Cardiac muscle cell (in vitro differentiated cells and primary cell): ENCODE results near the gene CCL18. TPM values are rescaled to one million over a fixed set of nuclear protein-coding genes. Genes with fewer than 3 reads are reported as not detected.
"Not testable (repeated sequence)": the region's sequence is repeated elsewhere in the genome, so short reads cannot be mapped to it uniquely, and the experiment has no call there.

Source experiments
- DNase-seq, 2 donors: peaks; one replicate each; pipeline versions ENCODE4 v3.0.0 to v3.0.0-alpha.2; 2010 to 2017; ENCODE audit warnings: low read depth in 1 of 2, low spot score in 1 of 2
- H3K27ac ChIP-seq: fragments of 200-600 bp; sonication (generic); 2 replicates; pipeline ENCODE4 v1.5.1; 2016
- H3K27me3 ChIP-seq: fragments of 200-600 bp; sonication (generic); 2 replicates; pipeline ENCODE4 v1.6.0; 2016; ENCODE audit warnings: control low read depth
- H3K36me3 ChIP-seq: fragments of 200-600 bp; sonication (generic); 2 replicates; pipeline ENCODE4 v1.5.1; 2016; ENCODE audit warnings: control low read depth
- H3K4me1 ChIP-seq: fragments of 200-600 bp; sonication (generic); 2 replicates; pipeline ENCODE4 v1.8.1; 2017; ENCODE audit warnings: low read depth, mild to moderate bottlenecking, mixed run types
- H3K4me3 ChIP-seq: fragments of 200-600 bp; sonication (generic); 2 replicates; pipeline ENCODE4 v1.5.1; 2016; ENCODE audit warnings: mild to moderate bottlenecking
- H3K9me3 ChIP-seq: fragments of 200-600 bp; sonication (generic); 2 replicates; pipeline ENCODE4 v1.5.1; 2017; ENCODE audit warnings: low read depth, mild to moderate bottlenecking, control low read depth
- polyA plus RNA-seq: library from polyadenylated mRNA; unstranded; fragments of >200 nt; fragmentation: Nextera tagmentation; extraction: Ambion mirVana; gene quantifications from 2 replicates; pipeline ENCODE4 v1.2.1, GENCODE V29; 2016
- total RNA-seq: library from RNA; depleted of rRNA; stranded (reverse); fragments of >200 nt; gene quantifications from 2 replicates; pipeline ENCODE4 v1.2.3, GENCODE V29; 2016
- TF ChIP-seq, protein P1 (sequence below): IDR thresholded peaks from 2 replicates; pipeline ENCODE4 v1.5.1; 2012; ENCODE audit warnings: low read depth, mild to moderate bottlenecking, low read length

CCL18 gene
- not detected in 2 replicates for total RNA-seq
- polyA plus RNA-seq, result not detected in 2 replicates

DNA sequence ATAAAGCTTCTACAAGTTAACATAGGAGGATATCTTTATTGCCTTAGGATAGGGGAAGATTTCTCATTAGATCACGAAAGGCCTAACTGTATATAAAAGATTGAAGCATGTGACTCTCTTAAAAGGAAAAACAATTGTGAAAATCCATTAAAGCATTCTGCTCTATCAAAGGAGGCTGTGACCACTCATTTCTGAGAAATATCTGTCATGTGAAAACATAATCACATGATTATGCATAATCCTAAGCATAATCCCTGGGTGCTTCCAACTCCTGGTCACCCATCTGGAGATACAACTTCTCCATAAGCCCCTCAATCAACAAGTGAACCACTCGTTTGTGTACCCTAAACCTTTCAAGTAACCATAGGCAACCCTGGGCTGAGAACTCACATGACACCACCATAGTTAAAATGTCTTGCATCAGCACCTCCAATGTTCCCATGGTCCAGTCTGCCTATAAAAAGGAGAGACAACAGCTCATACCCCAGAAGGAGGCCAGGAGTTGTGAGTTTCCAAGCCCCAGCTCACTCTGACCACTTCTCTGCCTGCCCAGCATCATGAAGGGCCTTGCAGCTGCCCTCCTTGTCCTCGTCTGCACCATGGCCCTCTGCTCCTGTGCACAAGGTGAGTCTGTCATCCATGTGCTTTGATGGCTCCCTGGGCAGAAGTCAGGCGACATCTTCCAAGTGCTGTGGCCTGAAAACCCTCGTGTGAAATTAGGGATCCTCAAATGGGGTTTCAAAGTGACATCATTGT lies at the start of gene CCL18:
Gene CCL18, plus strand, starts transcription at position 487 of the 756 bp plus-strand sequence. Its CDS starts 71 bp downstream, at position 558.
- no peak for DNase-seq
- Histone ChIP-seq H3K4me3 (no peak within 1 kb of the TSS), H3K36me3 (no peaks in the 10 kb centered on the region), H3K4me1 (no peaks in the 10 kb centered on the region), H3K27ac (no peak within 1 kb of the TSS), H3K27me3 (no peaks in the 10 kb centered on the region), H3K9me3 (no peaks in the 10 kb centered on the region)
- TF ChIP-seq, protein P1, sequence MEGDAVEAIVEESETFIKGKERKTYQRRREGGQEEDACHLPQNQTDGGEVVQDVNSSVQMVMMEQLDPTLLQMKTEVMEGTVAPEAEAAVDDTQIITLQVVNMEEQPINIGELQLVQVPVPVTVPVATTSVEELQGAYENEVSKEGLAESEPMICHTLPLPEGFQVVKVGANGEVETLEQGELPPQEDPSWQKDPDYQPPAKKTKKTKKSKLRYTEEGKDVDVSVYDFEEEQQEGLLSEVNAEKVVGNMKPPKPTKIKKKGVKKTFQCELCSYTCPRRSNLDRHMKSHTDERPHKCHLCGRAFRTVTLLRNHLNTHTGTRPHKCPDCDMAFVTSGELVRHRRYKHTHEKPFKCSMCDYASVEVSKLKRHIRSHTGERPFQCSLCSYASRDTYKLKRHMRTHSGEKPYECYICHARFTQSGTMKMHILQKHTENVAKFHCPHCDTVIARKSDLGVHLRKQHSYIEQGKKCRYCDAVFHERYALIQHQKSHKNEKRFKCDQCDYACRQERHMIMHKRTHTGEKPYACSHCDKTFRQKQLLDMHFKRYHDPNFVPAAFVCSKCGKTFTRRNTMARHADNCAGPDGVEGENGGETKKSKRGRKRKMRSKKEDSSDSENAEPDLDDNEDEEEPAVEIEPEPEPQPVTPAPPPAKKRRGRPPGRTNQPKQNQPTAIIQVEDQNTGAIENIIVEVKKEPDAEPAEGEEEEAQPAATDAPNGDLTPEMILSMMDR, result no peak

GRCh38 chr17:36014946-36015345 lies 49.1 kb upstream of the CCL18 start:
- H3K9me3 ChIP-seq, result no peaks in the 10 kb centered on the region
- no peaks in the 10 kb centered on the region for H3K4me1 ChIP-seq
- H3K27me3 ChIP-seq, result no peaks in the 10 kb centered on the region
- no peaks in the 10 kb centered on the region for H3K36me3 ChIP-seq
- DNase-seq, result no peak
- TF ChIP-seq, protein P1, result no peak
- no peak overlapping the region for H3K27ac ChIP-seq
- no peak overlapping the region for H3K4me3 ChIP-seq

- H3K9me3 ChIP-seq, result not testable (repeated sequence)
Observed at GRCh38 chr17:36015895-36016294, 48.2 kb upstream of the CCL18 start.

DNA sequence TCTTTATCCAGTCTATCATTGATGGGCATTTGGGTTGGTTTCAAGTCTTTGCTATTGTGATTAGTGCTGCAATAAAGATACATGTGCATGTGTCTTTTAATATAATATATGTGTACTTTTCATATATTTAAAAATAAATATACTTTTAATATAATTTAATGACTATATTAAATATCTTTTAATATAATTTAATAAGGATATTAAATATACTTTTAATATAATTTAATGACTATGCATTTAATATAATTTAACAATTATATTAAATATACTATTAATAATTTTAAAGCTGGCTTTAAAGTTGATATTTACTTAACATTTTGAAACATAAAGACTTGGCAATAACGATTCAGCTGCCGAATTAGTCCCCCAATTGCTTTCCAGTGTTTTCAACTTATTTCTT lies 47.5 kb upstream of the CCL18 start:
- Histone ChIP-seq H3K9me3 (no peaks in the 10 kb centered on the region), H3K4me1 (no peaks in the 10 kb centered on the region), H3K27ac (no peak overlapping the region), H3K27me3 (no peaks in the 10 kb centered on the region), H3K36me3 (no peaks in the 10 kb centered on the region), H3K4me3 (no peak overlapping the region)
- TF ChIP-seq, protein P1, result no peak
- no peak for DNase-seq

More at GRCh38 chr17:36015895-36016294, 48.2 kb upstream of the CCL18 start:
- H3K27ac ChIP-seq, H3K36me3 ChIP-seq, H3K4me1 ChIP-seq, H3K4me3 ChIP-seq, DNase-seq, H3K27me3 ChIP-seq: not testable (repeated sequence)

GRCh38 chr17:36017799-36018198 lies 46.3 kb upstream of the CCL18 start, which contains the start of gene CCL23:
Gene CCL23, minus strand, starts transcription at chr17:36017972. Its CDS starts 75 bp downstream, at chr17:36017897.
- no peak for DNase-seq
- no peak within 1 kb of the TSS for H3K27ac ChIP-seq
- H3K4me1 ChIP-seq, result no peaks in the 10 kb centered on the region
- TF ChIP-seq, protein P1, result no peak
- no peaks in the 10 kb centered on the region for H3K9me3 ChIP-seq
- no peak within 1 kb of the TSS for H3K4me3 ChIP-seq
- H3K27me3 ChIP-seq, result no peaks in the 10 kb centered on the region
- H3K36me3 ChIP-seq, result no peaks in the 10 kb centered on the region

DNA sequence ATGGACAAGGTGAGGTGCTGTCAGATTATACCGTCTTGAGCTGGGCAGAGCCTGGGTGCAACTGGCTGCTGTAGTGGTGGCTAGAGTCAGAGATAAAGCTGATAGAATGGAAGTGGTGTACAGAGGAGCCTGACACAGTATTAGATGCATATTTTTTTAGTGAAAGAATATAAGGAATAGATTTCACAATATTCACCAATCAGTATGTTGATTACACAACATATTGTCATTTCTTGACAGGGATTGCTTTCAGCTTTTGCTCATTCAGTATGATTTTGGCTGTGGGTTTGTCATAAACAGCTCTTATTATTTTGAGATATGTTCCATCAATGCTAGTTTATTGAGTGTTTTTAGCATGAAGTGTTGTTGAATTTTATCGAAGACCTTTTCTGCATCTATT lies 44.6 kb upstream of the CCL18 start:
- TF ChIP-seq, protein P1, result no peak

More for the DNA sequence above, 44.6 kb upstream of the CCL18 start:
- Histone ChIP-seq H3K9me3 (no peaks in the 10 kb centered on the region), H3K4me1 (no peaks in the 10 kb centered on the region), H3K27me3 (no peaks in the 10 kb centered on the region), H3K4me3 (no peak overlapping the region), H3K27ac (no peak overlapping the region), H3K36me3 (no peaks in the 10 kb centered on the region)
- DNase-seq, result no peak
